Measurements from ENCODE around the gene TOLLIP.
"Not testable (repeated sequence)": the region's sequence is repeated elsewhere in the genome, so short reads cannot be mapped to it uniquely, and the experiment has no call there.

Gene TOLLIP

DNA sequence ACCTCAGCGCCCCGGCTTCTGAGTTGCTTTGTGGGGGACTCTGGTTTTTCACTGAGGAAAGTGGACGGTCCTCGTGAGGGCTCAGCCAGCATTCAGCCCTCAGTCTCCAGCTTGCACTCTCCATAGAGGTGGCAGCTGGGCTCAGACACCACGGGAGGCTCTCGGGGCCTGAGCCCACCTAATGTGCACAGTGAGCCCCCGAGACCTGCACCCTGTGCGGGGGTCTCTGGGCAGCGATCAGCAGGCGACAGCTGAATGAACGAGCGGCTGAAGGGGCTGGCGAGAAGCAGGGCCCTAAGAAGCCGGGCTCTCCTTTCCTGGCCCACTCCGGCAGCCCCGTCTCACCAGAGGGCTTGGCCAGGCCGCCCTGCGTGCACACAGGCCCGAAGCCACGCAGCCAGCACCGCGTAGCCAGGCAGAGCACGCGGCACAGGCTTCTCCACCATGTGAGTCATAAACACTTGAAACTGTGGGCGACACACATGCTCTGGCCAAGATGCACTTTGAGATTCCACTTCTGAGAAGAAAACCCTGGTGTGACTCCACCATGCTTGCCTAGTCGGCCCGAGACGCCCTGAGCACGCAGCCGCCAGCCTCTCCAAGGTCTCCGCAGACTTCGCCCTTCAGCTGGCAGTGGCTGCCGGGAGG is 28.0 kb downstream of the TOLLIP start:
- DNase-seq (ENCODE audit: low spot score), result no peak

DNA sequence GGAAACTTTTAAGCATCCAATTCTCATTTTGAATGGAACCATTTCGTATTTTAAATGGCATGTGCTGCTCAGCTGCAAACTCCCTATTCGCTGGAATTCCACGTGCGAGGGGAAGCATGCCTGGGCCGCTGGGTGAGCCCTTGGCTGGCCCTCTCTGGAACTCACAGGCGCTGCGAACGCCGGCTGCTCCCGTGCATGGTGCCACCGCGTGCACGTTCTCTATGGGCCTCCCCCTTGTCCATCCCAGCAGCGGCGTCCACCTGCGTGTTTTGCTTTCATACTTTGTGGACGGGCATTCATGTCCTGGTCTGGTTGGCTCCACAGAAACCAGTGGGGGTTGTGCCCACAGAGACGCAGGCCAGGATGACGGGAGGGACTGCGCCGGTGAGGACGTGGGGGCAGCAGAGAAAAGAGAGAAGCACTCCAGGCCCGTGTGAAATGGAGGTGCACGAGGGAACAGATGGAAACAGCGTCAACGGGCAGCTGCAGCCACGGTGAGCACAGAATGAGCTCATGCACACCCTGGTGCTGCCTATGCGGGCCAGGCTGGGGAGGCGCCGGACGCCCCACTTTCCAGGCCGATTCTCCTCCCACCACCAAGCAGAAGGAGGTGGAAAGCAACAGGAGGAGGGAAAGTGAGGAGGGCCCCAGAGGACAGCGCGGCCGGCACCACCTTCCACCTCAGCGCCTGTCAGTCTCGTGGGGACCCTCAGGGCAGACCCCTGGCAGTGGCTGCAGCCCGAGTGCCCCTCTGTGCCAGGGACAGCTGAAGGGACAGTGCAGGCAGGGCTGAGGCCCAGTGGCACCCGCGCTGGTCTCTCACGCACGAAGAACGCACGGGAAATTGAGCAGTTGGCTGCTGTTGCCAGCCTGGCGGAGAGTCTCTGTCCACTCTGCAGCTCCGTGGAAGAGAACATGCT is 29.1 kb downstream of the TOLLIP start:
- no peak for DNase-seq (ENCODE audit: low spot score)

DNA sequence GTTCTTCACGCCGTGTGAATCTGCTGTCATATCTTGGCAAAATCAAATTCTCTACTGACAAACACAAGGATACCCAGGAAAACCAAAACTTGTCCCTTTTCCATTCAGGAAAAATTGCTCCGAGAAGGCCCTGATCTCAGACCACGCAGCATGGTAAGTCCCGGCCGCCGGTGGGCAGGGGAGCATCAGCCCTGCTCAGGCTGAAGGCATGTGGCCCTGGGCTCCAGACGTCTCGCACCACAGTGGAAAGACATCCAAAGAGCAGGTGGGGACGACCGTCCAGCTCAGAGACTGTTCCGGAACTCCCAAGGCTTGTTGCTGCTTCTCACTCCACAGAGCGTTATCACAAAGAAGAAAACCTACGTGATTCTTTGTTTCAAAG is 29.8 kb downstream of the TOLLIP start:
- DNase-seq (ENCODE audit: low spot score), result no peak

GRCh38 chr11:1278766-1279673 is 30.4 kb downstream of the TOLLIP start:
- no peak for DNase-seq (ENCODE audit: low spot score)

DNA sequence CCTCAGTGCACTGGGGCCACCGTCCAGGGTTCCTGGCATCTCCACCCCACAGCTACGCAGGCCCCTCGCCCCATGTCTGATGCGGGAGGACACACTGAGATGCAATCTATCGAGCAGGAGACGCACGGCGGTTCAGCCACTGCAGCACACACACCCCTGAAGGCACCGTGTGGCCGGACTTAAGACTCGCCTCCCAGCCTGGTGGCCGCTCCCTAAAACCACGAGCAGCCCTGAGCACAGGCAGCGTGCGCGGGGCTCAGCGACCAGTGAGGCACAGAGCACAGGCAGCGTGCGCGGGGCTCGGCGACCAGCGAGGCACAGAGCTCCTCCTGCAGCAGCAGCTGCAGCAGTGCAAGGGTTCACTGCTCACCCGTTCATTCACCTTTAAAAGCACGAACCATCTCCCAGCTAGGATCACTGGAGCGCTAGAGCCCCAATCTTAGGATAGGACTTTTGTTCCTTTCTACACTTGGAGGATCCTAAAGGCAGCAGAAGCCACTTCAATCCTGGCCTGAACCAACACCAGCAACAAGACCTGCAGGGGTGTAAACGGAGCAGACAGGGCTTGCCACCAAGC is 31.4 kb downstream of the TOLLIP start:
- no peak for DNase-seq (ENCODE audit: low spot score)

DNA sequence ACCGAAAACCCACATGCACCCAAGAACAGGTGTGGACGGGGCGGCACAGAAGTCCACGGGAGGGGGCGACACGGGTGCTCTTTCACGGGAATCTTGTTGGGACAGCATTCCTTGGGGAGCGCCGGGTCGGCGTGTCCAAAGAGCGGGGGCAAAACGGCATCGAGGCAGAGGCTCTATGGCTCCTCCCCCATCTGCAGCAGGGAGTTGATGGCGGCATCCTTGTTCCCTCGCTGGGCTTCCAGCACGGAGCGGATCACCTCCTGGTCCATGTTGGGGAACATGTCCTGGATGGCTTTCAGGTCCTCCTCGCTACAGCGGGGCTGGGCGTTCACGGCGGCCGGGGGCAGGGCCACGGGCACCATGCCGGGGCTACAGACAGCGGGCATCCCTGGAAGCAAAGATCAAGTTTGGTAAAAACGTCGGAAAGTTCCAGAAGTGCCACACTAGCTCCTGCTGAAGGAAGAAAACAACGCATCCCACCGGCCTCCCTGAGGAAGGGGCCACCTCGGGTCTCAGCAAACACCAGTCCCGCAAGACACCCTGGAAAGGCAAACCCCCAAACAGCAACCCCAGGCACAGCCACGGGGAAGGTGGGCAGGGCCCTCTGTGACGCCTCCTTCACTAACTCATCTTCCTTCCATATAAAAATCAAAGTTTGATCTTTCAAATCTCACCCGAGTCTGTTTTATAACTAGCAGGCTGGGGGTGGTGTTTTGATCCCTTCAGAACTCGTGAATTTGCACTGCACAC is 32.4 kb downstream of the TOLLIP start:
- no peak for DNase-seq (ENCODE audit: low spot score)

DNA sequence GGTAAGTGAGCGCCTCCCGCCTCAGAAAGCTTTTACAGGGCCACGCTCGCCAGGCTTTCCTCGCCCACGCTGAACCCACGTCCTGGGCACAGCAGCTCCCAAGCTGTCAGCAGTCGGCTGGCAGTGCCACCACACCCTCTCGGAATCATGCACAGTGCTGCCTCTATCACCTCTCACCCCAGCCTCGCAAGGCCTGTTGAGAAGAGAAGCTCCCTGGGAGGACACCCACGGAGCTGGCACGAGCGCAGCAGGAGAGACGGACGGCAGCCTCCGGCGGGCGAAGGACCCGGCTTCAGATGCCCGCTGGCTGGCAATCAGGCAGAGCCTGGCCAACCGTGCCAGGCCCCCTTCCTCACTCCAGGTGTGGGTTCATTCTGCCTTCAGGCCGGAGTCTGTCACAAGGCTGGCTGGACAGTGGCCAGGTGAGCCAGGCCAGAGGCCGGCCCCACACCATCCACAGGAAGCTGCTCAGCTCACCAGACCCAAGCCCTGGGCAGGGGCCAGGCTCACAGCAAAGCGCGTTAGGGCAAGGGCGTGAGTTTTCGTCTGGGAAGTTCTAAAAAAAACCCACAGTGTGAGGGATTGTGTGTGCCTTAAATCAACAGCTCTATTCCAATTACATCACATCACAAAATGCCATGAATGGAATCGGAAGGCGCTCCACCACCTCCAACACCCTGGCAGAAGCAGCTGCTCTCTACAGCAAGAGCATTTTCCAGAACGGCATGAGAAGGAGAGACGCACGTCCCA is 33.2 kb downstream of the TOLLIP start:
- DNase-seq (ENCODE audit: low spot score), result no peak

- DNase-seq (ENCODE audit: low spot score), result no peak
Measured at GRCh38 chr11:1275021-1275420, 34.4 kb downstream of the TOLLIP start.

DNA sequence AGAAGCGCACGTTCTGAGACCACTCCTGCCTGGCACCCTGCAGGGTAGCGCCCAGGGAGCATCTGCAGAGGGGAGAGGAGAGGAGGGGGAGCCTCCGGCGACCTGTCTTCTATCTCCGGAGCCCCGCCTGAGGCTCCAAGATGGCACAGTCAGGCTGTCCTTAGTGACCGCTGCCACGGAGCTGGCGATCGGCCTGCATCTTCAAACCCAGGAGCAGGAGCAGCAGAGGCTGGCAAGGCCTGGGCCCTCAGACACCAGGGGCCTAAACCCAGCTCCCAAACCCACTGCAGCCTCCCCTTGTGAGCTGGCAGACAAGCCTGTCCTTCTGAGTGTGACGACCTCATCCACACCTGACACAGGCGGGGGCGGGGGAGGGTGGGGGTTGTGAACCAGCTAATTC is 34.9 kb downstream of the TOLLIP start:
- no peak for DNase-seq (ENCODE audit: low spot score)

GRCh38 chr11:1272531-1272930 is 36.9 kb downstream of the TOLLIP start:
- no peak for DNase-seq (ENCODE audit: low spot score)

DNA sequence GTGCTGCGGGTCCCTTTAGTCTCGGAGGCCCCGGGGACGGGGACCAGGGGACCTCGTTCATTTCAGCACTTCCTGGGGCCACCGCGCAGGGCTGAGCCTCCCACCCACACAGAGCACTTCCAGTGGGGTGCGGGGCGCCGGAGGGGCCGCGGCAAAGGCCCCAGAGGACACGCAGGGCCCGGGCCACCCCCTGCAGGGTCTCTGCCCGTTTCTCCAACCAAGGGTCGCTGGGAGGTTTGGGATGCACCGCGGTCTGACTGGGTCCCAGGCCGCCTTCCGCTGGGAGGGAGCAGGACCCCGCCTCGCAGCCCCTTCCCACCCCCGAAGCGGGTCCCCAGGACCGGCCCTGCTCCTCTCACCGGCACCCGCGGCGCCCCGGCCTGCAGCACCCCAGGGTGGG is 37.5 kb downstream of the TOLLIP start:
- DNase-seq (ENCODE audit: low spot score), result no peak

DNA sequence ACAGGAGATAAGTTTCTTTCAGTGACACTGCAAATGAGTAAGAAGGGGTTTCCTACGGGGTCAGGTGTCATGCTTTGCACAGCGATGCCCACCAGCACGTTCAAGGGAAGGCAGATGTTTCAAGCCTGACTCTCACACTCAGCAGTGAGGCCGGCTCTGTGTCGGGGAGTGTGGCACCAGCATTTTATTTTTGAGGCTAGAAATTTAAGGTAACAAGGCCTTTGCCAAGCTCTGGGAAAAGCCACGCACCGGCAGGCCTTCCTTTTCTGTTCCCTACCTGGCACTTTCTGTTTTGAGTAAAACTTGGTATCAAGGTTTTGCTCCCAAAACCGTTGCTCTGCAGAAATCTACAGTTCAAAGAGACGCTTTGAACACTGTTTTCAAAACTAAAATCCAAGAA is 38.0 kb downstream of the TOLLIP start:
- no peak for DNase-seq (ENCODE audit: low spot score)

DNA sequence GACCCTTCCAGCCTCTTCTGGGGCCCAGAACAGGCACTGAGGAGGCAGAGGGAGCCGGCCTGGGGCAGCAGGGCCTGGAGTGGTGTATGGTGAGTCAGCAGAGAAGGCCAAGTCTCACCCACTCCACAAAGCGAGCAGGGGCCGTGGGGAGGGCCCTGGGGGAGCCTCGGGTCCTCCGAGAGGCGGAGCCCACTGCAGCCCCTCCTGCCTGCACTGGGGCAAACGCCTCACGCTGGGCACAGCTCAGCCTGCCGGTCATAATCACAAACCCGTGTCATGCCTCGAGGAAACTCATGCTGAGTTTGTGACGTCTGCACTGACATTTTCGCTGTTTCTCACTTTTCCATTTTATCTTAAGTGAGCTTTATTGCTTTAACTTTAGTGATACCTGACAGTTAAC is 38.4 kb downstream of the TOLLIP start:
- no peak for DNase-seq (ENCODE audit: low spot score)

- DNase-seq (ENCODE audit: low spot score), result no peak
Measured at GRCh38 chr11:1270476-1270875, 39.0 kb downstream of the TOLLIP start.

DNA sequence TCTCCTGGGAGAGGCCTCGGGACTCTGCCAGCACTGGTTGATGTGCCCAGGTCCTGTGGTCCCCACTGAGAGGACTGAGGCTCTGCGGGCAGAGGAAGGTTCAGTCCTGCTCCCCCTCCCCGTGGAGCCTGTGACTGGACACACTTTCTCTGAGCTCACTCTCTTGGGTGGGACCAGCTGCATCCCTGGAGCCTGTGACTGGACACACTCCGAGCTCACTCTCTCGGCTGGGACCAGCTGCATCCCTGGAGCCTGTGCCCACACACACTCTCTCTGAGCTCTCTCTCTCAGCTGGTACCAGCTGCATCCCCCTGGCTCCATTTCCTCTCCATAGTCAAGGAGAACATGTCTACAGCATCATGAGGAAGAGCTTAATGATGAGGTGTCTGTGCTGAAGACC is 39.5 kb downstream of the TOLLIP start:
- DNase-seq (ENCODE audit: low spot score), result no peak

GRCh38 chr11:1267441-1268100 is 41.9 kb downstream of the TOLLIP start:
- DNase-seq (ENCODE audit: low spot score), result peak; percentile 37

DNA sequence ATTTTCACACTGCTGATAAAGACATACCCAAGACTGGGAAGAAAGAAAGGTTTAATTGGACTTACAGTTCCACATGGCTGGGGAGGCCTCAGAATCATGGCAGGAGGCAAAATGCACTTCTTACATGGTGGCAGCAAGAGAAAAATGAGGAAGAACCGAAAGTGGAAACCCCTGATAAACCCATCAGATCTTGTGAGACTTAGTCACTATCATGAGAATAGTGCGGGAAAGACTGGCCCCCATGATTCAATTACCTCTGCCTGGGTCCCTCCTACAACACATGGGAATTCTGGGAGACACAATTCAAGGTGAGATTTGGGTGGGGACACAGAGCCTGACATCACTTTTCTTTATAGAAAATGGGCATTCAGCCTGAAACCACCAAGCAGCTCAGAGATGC is 42.5 kb downstream of the TOLLIP start:
- DNase-seq (ENCODE audit: low spot score), result not testable (repeated sequence)

DNA sequence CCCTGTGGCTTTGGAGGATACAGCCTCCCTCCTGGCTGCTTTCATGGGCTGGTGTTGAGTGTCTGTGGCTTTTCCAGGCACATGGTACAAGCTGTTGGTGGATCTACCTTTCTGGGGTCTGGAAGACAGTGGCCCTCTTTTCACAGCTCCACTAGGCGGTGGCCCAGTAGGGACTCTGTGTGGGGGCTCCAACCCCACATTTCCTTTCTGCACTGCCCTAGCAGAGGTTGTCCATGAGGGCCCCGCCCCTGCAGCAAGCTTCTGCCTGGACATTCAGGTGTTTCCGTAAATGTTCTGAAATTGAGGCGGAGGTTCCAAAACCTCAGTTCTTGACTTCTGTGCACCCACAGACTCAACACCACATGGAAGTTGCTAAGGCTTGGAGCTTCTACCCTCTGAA is 44.0 kb downstream of the TOLLIP start:
- not testable (repeated sequence) for DNase-seq (ENCODE audit: low spot score)

GRCh38 chr11:1264444-1264843 is 45.0 kb downstream of the TOLLIP start:
- not testable (repeated sequence) for DNase-seq (ENCODE audit: low spot score)

- no peak for DNase-seq (ENCODE audit: low spot score)
Measured at GRCh38 chr11:1263010-1263409, 46.4 kb downstream of the TOLLIP start.
